Central memory CD4-positive, alpha-beta T cell (primary cell): Measurements from ENCODE around the gene PHTF2.
"Not testable (repeated sequence)": the region's sequence is repeated elsewhere in the genome, so short reads cannot be mapped to it uniquely, and the experiment has no call there.

Experiments
- DNase-seq: peaks from one replicate; pipeline ENCODE4 v3.0.0; 2022

PHTF2 gene

GRCh38 chr7:77942431-77942830, 143.9 kb downstream of the PHTF2 start:
- no peak for DNase-seq

GRCh38 chr7:77944183-77945182, 145.9 kb downstream of the PHTF2 start:
- DNase-seq: no peak

GRCh38 chr7:77950548-77950947, 152.0 kb downstream of the PHTF2 start:
- DNase-seq: no peak

GRCh38 chr7:77954773-77955555, 156.4 kb downstream of the PHTF2 start:
- no peak for DNase-seq

- DNase-seq: no peak
Measured at GRCh38 chr7:77958436-77958835, 159.9 kb downstream of the PHTF2 start.

- no peak for DNase-seq
Measured at GRCh38 chr7:77959080-77959479, 160.5 kb downstream of the PHTF2 start.

GRCh38 chr7:77960336-77960735, 161.8 kb downstream of the PHTF2 start:
- DNase-seq: no peak

GRCh38 chr7:77967429-77967828, 168.9 kb downstream of the PHTF2 start:
- no peak for DNase-seq

- DNase-seq: no peak
Measured at GRCh38 chr7:77971726-77972125, 173.2 kb downstream of the PHTF2 start.

GRCh38 chr7:77975672-77976480, 177.3 kb downstream of the PHTF2 start:
- no peak for DNase-seq

GRCh38 chr7:77979219-77979618, 180.6 kb downstream of the PHTF2 start:
- DNase-seq: no peak

- DNase-seq: no peak
Measured at GRCh38 chr7:77980087-77980713, 181.6 kb downstream of the PHTF2 start.

GRCh38 chr7:77982926-77983550, 184.5 kb downstream of the PHTF2 start:
- DNase-seq: no peak

- no peak for DNase-seq
Measured at GRCh38 chr7:77983973-77984372, 185.4 kb downstream of the PHTF2 start.

- DNase-seq: no peak
Measured at GRCh38 chr7:77985232-77985973, 186.8 kb downstream of the PHTF2 start.

- no peak for DNase-seq
Measured at GRCh38 chr7:77985974-77986339, 187.4 kb downstream of the PHTF2 start.

- DNase-seq: no peak
Measured at GRCh38 chr7:77989981-77990566, 191.5 kb downstream of the PHTF2 start.

GRCh38 chr7:77991656-77992055, 193.1 kb downstream of the PHTF2 start:
- no peak for DNase-seq

GRCh38 chr7:77993838-77994237, 195.3 kb downstream of the PHTF2 start:
- no peak for DNase-seq

- DNase-seq: no peak
Measured at GRCh38 chr7:77995717-77996116, 197.1 kb downstream of the PHTF2 start.

- DNase-seq: not testable (repeated sequence)
Measured at GRCh38 chr7:77999168-77999567, 200.6 kb downstream of the PHTF2 start.
